ENCODE measurements around the gene RECQL. TPM values are rescaled to one million over a fixed set of nuclear protein-coding genes. Genes with fewer than 3 reads are reported as not detected.
A peak's percentile ranks its signal among the peaks of the same experiment; 100 is the strongest.

Gene RECQL
- total and polyA plus RNA-seq, 9 of the 15 experiments (the other 6 are each of a cell fraction or from before 2014, with no cell fraction given): 22.2 to 44.7 (median 28.5) TPM

DNA sequence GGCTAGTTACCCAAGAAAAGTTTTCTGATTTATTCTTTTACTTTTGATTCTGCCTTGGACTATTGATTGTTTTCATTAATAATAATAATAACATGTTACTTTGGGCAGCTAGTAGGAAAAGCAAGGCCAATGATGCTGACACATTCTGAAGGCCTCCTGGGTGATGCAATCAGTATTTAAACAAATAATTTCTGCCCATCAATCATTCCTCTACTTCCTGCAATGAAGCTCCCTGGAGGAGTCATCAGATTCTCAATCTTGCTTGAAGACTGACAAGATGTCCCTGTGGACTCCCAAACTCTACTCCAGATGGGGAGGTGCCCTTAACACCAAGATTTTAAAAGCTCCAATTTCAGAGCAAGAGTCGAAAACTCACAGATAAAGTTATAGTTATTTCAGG, 24.6 kb upstream of the RECQL start, which contains the start of gene SPX:
Gene SPX (plus strand): TSS at position 244 of the 400 bp plus-strand sequence. CDS start 177 bp downstream, outside the sequence.
- no peak within 1 kb of the TSS for H3K9ac ChIP-seq (ENCODE audit: insufficient read depth in 1 of 2, low read depth in 2 of 2, low read length in 2 of 2)
- peaks cover 4 to 13% of the 10 kb centered on the region in 2 experiments; a peak in 3 of 5 replicates for H3K27me3 ChIP-seq (ENCODE audit: control insufficient read depth in 2 of 2, insufficient read depth in 2 of 2, low read length in 2 of 2)
- H4K20me1 ChIP-seq (replicated peaks; ENCODE audit: control insufficient read depth, insufficient read depth, low read length): no peaks in the 10 kb centered on the region
- intact Hi-C loops (cut with micrococcal nuclease) (no loop called here), in situ Hi-C loops (cut with MboI) (no loop called here)
- H3K9me1 ChIP-seq (ENCODE audit: control insufficient read depth, insufficient read depth, low read length): no peaks in the 10 kb centered on the region
- WGBS (ENCODE audit: insufficient coverage, low coverage, missing lambda C conversion rate): 44% methylated on average over 1 of the region's 1 CpG
- peaks cover 0 to 8% of the 10 kb centered on the region in 2 experiments; a peak in 2 of 5 replicates for H3K4me1 ChIP-seq (replicated peaks in 1 of 2; ENCODE audit: control insufficient read depth in 2 of 2, insufficient read depth in 2 of 2, low read length in 2 of 2)
- H3K36me3 ChIP-seq (ENCODE audit: control insufficient read depth, insufficient read depth, low read length): no peaks in the 10 kb centered on the region
- no peaks in the 10 kb centered on the region for H3K9me3 ChIP-seq (replicated peaks; ENCODE audit: control insufficient read depth, insufficient read depth, low read depth, low read length)
- ATAC-seq (no peak), DNase-seq (ENCODE audit: extremely low read depth in 1 of 4, low spot score in 3 of 4) (no peak), FAIRE-seq (no peak)
- H3K27ac ChIP-seq (ENCODE audit: extremely low read depth, low read depth, low read length): no peak within 1 kb of the TSS
- no peak within 1 kb of the TSS for H3K4me3 ChIP-seq
- CTCF ChIA-PET (ENCODE audit: low intra/inter-chr PET ratio): no interaction called here
- H2AFZ ChIP-seq (ENCODE audit: low read depth, low read length): no peak within 1 kb of the TSS
- H3K79me2 ChIP-seq (ENCODE audit: control insufficient read depth, insufficient read depth, low read length): no peaks in the 10 kb centered on the region
- POLR2A ChIA-PET: interaction anchor here (0.6 kb wide), 1 partner anchor 23 kb away, joined by 3 read pairs; no protein-coding TSS in a partner anchor
- no peak within 1 kb of the TSS for H3K4me2 ChIP-seq (ENCODE audit: insufficient read depth, low read length)
- no TSS peak for BruUV-seq (replicated peaks)
- TF ChIP-seq PRMT5 (CRISPR knock-in tag; IDR thresholded peaks at IDR 0.05) (no peak), ARID2 (IDR thresholded peaks at IDR 0.05) (no peak), RAD51 (IDR thresholded peaks at IDR 0.05; ENCODE audit: borderline replicate concordance, low read depth) (no peak), ZZZ3 (IDR thresholded peaks at IDR 0.05) (no peak), FOSL1 (tag; conservative IDR thresholded peaks at IDR 0.05) (no peak), CEBPB (tag; IDR thresholded peaks at IDR 0.05) (peak; percentile 42; the same call in 1 of the 2 replicates), MEIS2 (IDR thresholded peaks at IDR 0.05; ENCODE audit: partially characterized antibody) (peak; percentile 87)
- TF ChIP-seq, protein P1, sequence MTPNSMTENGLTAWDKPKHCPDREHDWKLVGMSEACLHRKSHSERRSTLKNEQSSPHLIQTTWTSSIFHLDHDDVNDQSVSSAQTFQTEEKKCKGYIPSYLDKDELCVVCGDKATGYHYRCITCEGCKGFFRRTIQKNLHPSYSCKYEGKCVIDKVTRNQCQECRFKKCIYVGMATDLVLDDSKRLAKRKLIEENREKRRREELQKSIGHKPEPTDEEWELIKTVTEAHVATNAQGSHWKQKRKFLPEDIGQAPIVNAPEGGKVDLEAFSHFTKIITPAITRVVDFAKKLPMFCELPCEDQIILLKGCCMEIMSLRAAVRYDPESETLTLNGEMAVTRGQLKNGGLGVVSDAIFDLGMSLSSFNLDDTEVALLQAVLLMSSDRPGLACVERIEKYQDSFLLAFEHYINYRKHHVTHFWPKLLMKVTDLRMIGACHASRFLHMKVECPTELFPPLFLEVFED (CRISPR knock-in tag; conservative IDR thresholded peaks at IDR 0.05): no peak
- TF ChIP-seq, protein P2, sequence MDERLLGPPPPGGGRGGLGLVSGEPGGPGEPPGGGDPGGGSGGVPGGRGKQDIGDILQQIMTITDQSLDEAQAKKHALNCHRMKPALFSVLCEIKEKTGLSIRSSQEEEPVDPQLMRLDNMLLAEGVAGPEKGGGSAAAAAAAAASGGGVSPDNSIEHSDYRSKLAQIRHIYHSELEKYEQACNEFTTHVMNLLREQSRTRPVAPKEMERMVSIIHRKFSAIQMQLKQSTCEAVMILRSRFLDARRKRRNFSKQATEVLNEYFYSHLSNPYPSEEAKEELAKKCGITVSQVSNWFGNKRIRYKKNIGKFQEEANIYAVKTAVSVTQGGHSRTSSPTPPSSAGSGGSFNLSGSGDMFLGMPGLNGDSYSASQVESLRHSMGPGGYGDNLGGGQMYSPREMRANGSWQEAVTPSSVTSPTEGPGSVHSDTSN (CRISPR knock-in tag; IDR thresholded peaks at IDR 0.05; ENCODE audit: low read depth): no peak
- TF ChIP-seq, protein P2 (tag; conservative IDR thresholded peaks at IDR 0.05; ENCODE audit: low read depth): peak; percentile 71
- TF ChIP-seq, protein P3, sequence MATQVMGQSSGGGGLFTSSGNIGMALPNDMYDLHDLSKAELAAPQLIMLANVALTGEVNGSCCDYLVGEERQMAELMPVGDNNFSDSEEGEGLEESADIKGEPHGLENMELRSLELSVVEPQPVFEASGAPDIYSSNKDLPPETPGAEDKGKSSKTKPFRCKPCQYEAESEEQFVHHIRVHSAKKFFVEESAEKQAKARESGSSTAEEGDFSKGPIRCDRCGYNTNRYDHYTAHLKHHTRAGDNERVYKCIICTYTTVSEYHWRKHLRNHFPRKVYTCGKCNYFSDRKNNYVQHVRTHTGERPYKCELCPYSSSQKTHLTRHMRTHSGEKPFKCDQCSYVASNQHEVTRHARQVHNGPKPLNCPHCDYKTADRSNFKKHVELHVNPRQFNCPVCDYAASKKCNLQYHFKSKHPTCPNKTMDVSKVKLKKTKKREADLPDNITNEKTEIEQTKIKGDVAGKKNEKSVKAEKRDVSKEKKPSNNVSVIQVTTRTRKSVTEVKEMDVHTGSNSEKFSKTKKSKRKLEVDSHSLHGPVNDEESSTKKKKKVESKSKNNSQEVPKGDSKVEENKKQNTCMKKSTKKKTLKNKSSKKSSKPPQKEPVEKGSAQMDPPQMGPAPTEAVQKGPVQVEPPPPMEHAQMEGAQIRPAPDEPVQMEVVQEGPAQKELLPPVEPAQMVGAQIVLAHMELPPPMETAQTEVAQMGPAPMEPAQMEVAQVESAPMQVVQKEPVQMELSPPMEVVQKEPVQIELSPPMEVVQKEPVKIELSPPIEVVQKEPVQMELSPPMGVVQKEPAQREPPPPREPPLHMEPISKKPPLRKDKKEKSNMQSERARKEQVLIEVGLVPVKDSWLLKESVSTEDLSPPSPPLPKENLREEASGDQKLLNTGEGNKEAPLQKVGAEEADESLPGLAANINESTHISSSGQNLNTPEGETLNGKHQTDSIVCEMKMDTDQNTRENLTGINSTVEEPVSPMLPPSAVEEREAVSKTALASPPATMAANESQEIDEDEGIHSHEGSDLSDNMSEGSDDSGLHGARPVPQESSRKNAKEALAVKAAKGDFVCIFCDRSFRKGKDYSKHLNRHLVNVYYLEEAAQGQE (IDR thresholded peaks at IDR 0.05; ENCODE audit: borderline replicate concordance): no peak
- TF ChIP-seq, protein P3 (CRISPR knock-in tag; IDR thresholded peaks at IDR 0.05; ENCODE audit: low read depth): no peak
